ENCODE data around the gene MSANTD2.
A peak's percentile ranks its signal among the peaks of the same experiment; 100 is the strongest.

Gene MSANTD2

GRCh38 chr11:124748100-124748418 lies 52.1 kb downstream of the MSANTD2 start:
- no peak overlapping the region for H3K27ac ChIP-seq (replicated peaks)
- no peak overlapping the region for H3K4me3 ChIP-seq (replicated peaks; ENCODE audit: insufficient read depth, low read length)
- TF ChIP-seq REST (IDR thresholded peaks at IDR 0.05; ENCODE audit: insufficient replicate concordance, low read depth) (no peak), GABPA (IDR thresholded peaks at IDR 0.05; ENCODE audit: low read depth) (no peak)
- peaks cover 18% of the 10 kb centered on the region for H3K27me3 ChIP-seq (ENCODE audit: insufficient read depth, poor library complexity, severe bottlenecking)
- no peak for DNase-seq (ENCODE audit: low read depth in 1 of 2, low spot score in 1 of 2)

GRCh38 chr11:124747406-124748099 lies 52.7 kb downstream of the MSANTD2 start:
- no peak overlapping the region for H3K4me3 ChIP-seq (replicated peaks; ENCODE audit: insufficient read depth, low read length)
- H3K27ac ChIP-seq (replicated peaks): no peak overlapping the region
- DNase-seq (ENCODE audit: low read depth in 1 of 2, low spot score in 1 of 2): no peak
- TF ChIP-seq GABPA (IDR thresholded peaks at IDR 0.05; ENCODE audit: low read depth) (no peak), POLR2AphosphoS5 (IDR thresholded peaks at IDR 0.05; ENCODE audit: low read depth) (no peak), SPI1 (IDR thresholded peaks at IDR 0.05; ENCODE audit: borderline replicate concordance, low read depth) (no peak), CTCF (IDR thresholded peaks at IDR 0.05; ENCODE audit: insufficient read depth, low read length) (no peak), REST (IDR thresholded peaks at IDR 0.05; ENCODE audit: insufficient replicate concordance, low read depth) (no peak)
- peaks cover 19% of the 10 kb centered on the region for H3K27me3 ChIP-seq (ENCODE audit: insufficient read depth, poor library complexity, severe bottlenecking)

GRCh38 chr11:124746621-124747243 lies 53.5 kb downstream of the MSANTD2 start:
- TF ChIP-seq POLR2AphosphoS5 (IDR thresholded peaks at IDR 0.05; ENCODE audit: low read depth) (no peak), REST (IDR thresholded peaks at IDR 0.05; ENCODE audit: insufficient replicate concordance, low read depth) (no peak), SPI1 (IDR thresholded peaks at IDR 0.05; ENCODE audit: borderline replicate concordance, low read depth) (no peak), GABPA (IDR thresholded peaks at IDR 0.05; ENCODE audit: low read depth) (no peak), CTCF (IDR thresholded peaks at IDR 0.05; ENCODE audit: insufficient read depth, low read length) (peak; percentile 31)
- Histone ChIP-seq H3K4me3 (replicated peaks; ENCODE audit: insufficient read depth, low read length) (peak overlapping the region; percentile 59), H3K27ac (replicated peaks) (no peak overlapping the region), H3K27me3 (ENCODE audit: insufficient read depth, poor library complexity, severe bottlenecking) (peaks cover 20% of the 10 kb centered on the region)
- DNase-seq (ENCODE audit: low read depth in 1 of 2, low spot score in 1 of 2): peak; percentile 51 to 52
